HepG2 (cell line): ENCODE measurements around the gene PNMA8B.

Experiments used
- ARHGAP35 ChIP-seq: sonication (generic); formaldehyde crosslinking; IDR thresholded peaks from 2 replicates; pipeline ENCODE4 v1.9.0; 2022; ENCODE audit warnings: mild to moderate bottlenecking, inconsistent platforms, moderate library complexity, missing genetic modification reagents, borderline replicate concordance
- ATM ChIP-seq: fragments of 450-650 bp; IDR thresholded peaks from 2 replicates; pipeline ENCODE4 v1.7.1; 2017; ENCODE audit warnings: mild to moderate bottlenecking, borderline replicate concordance
- DPF2 ChIP-seq: sonication (generic); formaldehyde crosslinking; IDR thresholded peaks from 2 replicates; pipeline ENCODE4 v1.4.0; 2020; ENCODE audit warnings: mild to moderate bottlenecking, low read depth, missing genetic modification reagents, borderline replicate concordance
- GTF3A ChIP-seq: sonication (generic); formaldehyde crosslinking; conservative IDR thresholded peaks from 2 replicates; pipeline ENCODE4 v1.4.0; 2020; ENCODE audit warnings: mild to moderate bottlenecking, missing genetic modification reagents
- POLR2A ChIP-seq, 2 experiments: IDR thresholded peaks; 2 replicates each; pipeline ENCODE4 v1.6.1; 2011; ENCODE audit warnings: low read depth in 2 of 2, low read length in 2 of 2, mild to moderate bottlenecking in 1 of 2, moderate library complexity in 1 of 2; ENCODE audit not compliant: insufficient read depth in 1 of 2
- POLR2AphosphoS2 ChIP-seq: IDR thresholded peaks from 2 replicates; pipeline ENCODE4 v1.6.1; 2011; ENCODE audit warnings: low read depth, low read length, improper control_type of control experiment
- RAD21 ChIP-seq: fragments of 450-650 bp; formaldehyde crosslinking; IDR thresholded peaks from 2 replicates; pipeline ENCODE4 v1.5.0; 2020; ENCODE audit warnings: mild to moderate bottlenecking
- ZNF329 ChIP-seq: sonication (generic); formaldehyde crosslinking; IDR thresholded peaks from 2 replicates; pipeline ENCODE4 v1.9.0; 2021; ENCODE audit warnings: low read depth, mild to moderate bottlenecking, missing genetic modification reagents
- ZNF33A ChIP-seq: sonication (generic); formaldehyde crosslinking; IDR thresholded peaks from 2 replicates; pipeline ENCODE4 v1.5.1; 2020; ENCODE audit warnings: missing genetic modification reagents, mild to moderate bottlenecking, moderate library complexity, borderline replicate concordance
- TF ChIP-seq, protein P1 (sequence below): sonication (generic); formaldehyde crosslinking; IDR thresholded peaks from 2 replicates; pipeline ENCODE4 v1.5.0; 2020; ENCODE audit warnings: mild to moderate bottlenecking, missing genetic modification reagents, moderate library complexity
- TF ChIP-seq, protein P2 (sequence below): sonication (generic); formaldehyde crosslinking; IDR thresholded peaks from 2 replicates; pipeline ENCODE4 v1.4.0; 2020; ENCODE audit warnings: missing genetic modification reagents
- TF ChIP-seq, protein P3 (sequence below): sonication (generic); formaldehyde crosslinking; IDR thresholded peaks from 2 replicates; pipeline ENCODE4 v1.4.0; 2020; ENCODE audit warnings: missing genetic modification reagents, borderline replicate concordance
- TF ChIP-seq, protein P4 (sequence below), 2 experiments: sonication (generic) in 1 of 2; formaldehyde crosslinking in 1 of 2; IDR thresholded peaks; 2 replicates each; pipeline versions ENCODE4 v1.4.0 to v1.6.1; 2018 to 2020; ENCODE audit warnings: missing genetic modification reagents in 2 of 2, borderline replicate concordance in 1 of 2, low read depth in 1 of 2, mild to moderate bottlenecking in 1 of 2, missing biosample characterization in 1 of 2

DNA sequence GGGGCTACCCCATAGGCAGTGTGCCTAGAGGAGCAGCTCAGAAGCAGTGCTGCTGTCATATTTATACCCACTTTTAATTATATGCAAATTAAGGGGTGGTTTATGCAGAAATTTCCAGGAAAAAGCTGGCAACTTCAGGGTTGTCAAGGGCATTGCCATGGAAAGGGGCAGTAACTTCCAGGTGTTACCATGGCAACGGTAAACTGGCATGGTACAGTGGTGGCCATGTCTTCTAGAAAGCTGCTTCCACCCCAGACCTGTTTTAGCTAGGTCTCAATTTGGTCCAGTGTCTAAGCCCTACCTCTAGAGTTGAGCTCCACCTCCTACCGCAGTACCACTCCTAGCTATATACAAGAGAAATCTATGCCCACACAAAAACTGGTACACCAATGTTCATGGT is 35.6 kb downstream of the PNMA8B start:
- no peak for TF ChIP-seq GTF3A (CRISPR knock-in tag)
- no peak for TF ChIP-seq POLR2A (IDR thresholded peaks at IDR 0.05; ENCODE audit: insufficient read depth in 1 of 2, low read depth in 2 of 2, low read length in 2 of 2)
- TF ChIP-seq ZNF329 (CRISPR knock-in tag), result no peak
- TF ChIP-seq ATM, result no peak
- TF ChIP-seq, protein P1, sequence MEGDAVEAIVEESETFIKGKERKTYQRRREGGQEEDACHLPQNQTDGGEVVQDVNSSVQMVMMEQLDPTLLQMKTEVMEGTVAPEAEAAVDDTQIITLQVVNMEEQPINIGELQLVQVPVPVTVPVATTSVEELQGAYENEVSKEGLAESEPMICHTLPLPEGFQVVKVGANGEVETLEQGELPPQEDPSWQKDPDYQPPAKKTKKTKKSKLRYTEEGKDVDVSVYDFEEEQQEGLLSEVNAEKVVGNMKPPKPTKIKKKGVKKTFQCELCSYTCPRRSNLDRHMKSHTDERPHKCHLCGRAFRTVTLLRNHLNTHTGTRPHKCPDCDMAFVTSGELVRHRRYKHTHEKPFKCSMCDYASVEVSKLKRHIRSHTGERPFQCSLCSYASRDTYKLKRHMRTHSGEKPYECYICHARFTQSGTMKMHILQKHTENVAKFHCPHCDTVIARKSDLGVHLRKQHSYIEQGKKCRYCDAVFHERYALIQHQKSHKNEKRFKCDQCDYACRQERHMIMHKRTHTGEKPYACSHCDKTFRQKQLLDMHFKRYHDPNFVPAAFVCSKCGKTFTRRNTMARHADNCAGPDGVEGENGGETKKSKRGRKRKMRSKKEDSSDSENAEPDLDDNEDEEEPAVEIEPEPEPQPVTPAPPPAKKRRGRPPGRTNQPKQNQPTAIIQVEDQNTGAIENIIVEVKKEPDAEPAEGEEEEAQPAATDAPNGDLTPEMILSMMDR (CRISPR knock-in tag), result no peak
- no peak for TF ChIP-seq RAD21 (CRISPR knock-in tag)
- TF ChIP-seq, protein P2, sequence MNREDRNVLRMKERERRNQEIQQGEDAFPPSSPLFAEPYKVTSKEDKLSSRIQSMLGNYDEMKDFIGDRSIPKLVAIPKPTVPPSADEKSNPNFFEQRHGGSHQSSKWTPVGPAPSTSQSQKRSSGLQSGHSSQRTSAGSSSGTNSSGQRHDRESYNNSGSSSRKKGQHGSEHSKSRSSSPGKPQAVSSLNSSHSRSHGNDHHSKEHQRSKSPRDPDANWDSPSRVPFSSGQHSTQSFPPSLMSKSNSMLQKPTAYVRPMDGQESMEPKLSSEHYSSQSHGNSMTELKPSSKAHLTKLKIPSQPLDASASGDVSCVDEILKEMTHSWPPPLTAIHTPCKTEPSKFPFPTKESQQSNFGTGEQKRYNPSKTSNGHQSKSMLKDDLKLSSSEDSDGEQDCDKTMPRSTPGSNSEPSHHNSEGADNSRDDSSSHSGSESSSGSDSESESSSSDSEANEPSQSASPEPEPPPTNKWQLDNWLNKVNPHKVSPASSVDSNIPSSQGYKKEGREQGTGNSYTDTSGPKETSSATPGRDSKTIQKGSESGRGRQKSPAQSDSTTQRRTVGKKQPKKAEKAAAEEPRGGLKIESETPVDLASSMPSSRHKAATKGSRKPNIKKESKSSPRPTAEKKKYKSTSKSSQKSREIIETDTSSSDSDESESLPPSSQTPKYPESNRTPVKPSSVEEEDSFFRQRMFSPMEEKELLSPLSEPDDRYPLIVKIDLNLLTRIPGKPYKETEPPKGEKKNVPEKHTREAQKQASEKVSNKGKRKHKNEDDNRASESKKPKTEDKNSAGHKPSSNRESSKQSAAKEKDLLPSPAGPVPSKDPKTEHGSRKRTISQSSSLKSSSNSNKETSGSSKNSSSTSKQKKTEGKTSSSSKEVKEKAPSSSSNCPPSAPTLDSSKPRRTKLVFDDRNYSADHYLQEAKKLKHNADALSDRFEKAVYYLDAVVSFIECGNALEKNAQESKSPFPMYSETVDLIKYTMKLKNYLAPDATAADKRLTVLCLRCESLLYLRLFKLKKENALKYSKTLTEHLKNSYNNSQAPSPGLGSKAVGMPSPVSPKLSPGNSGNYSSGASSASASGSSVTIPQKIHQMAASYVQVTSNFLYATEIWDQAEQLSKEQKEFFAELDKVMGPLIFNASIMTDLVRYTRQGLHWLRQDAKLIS, result no peak
- TF ChIP-seq POLR2AphosphoS2, result no peak
- TF ChIP-seq DPF2 (CRISPR knock-in tag), result no peak
- no peak for TF ChIP-seq ARHGAP35 (CRISPR knock-in tag)
- TF ChIP-seq, protein P3, sequence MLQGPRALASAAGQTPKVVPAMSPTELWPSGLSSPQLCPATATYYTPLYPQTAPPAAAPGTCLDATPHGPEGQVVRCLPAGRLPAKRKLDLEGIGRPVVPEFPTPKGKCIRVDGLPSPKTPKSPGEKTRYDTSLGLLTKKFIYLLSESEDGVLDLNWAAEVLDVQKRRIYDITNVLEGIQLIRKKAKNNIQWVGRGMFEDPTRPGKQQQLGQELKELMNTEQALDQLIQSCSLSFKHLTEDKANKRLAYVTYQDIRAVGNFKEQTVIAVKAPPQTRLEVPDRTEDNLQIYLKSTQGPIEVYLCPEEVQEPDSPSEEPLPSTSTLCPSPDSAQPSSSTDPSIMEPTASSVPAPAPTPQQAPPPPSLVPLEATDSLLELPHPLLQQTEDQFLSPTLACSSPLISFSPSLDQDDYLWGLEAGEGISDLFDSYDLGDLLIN (CRISPR knock-in tag), result no peak
- TF ChIP-seq, protein P4, sequence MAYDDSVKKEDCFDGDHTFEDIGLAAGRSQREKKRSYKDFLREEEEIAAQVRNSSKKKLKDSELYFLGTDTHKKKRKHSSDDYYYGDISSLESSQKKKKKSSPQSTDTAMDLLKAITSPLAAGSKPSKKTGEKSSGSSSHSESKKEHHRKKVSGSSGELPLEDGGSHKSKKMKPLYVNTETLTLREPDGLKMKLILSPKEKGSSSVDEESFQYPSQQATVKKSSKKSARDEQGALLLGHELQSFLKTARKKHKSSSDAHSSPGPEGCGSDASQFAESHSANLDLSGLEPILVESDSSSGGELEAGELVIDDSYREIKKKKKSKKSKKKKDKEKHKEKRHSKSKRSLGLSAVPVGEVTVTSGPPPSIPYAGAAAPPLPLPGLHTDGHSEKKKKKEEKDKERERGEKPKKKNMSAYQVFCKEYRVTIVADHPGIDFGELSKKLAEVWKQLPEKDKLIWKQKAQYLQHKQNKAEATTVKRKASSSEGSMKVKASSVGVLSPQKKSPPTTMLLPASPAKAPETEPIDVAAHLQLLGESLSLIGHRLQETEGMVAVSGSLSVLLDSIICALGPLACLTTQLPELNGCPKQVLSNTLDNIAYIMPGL (CRISPR knock-in tag; IDR thresholded peaks at IDR 0.05; ENCODE audit: borderline replicate concordance in 1 of 2, low read depth in 1 of 2), result no peak
- TF ChIP-seq ZNF33A (CRISPR knock-in tag), result no peak
